Islet of Langerhans (tissue), 1 donor: ENCODE results near the gene HK3.

Experiments
- FAIRE-seq: peaks from one replicate; lab custom pipeline; 2011; peaks lifted over from hg19 to GRCh38; lab: Jason Lieb, UNC

The HK3 gene

DNA sequence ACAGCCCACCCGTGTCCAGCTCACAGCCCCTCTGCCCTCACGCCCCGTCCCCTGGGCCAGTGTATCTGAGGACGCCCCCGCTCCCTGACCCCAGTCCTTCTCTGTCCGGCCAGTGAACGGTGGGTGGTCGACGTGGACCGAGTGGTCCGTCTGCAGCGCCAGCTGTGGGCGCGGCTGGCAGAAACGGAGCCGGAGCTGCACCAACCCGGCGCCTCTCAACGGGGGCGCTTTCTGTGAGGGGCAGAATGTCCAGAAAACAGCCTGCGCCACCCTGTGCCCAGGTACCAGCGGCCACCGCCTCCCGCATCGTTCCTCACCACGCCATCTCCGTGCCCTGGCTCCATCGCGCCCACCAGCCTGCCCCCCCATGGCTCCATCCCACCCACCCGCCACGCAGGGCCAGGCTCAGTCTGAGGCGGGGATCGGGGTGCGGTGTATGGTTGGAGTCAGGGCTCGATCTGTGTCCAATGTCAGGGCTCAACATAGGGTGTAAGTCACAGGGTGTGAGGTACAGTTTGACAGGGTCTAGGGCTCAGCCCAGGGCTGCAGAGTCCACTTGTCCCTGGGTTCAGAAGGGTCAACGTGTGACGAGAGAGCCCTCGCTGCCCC is 29.5 kb downstream of the HK3 start:
- FAIRE-seq: no peak

DNA sequence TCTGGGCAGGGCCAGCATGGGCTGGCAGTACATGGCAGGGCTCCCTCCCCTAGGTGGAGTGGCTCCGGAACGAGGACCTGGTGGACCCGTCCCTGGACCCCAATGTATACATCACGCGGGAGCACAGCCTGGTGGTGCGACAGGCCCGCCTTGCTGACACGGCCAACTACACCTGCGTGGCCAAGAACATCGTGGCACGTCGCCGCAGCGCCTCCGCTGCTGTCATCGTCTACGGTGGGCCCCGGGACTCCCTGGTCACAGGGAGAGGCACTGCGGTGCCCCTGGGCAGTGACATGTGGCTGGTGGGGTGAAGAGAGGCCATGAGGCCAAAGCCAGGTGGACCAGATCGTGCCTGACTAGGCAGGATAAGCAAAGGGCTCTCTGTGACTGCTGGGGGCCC is 30.4 kb downstream of the HK3 start:
- no peak for FAIRE-seq

DNA sequence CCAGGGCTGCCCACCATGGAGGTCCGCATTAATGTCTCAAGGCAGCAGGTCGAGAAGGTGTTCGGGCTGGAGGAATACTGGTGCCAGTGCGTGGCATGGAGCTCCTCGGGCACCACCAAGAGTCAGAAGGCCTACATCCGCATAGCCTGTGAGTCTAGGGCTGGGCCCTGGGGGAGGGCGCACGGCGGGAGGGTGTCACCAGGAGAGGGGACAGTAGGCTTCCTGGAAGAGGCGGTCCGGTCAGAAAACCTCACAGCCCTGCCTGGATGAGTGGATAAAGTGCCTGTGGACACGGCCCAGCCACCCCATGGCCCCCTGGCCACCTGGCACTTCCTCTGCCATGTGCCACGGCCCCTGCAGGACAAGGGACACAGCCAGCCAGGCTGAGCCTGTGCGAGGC is 31.0 kb downstream of the HK3 start:
- no peak for FAIRE-seq

DNA sequence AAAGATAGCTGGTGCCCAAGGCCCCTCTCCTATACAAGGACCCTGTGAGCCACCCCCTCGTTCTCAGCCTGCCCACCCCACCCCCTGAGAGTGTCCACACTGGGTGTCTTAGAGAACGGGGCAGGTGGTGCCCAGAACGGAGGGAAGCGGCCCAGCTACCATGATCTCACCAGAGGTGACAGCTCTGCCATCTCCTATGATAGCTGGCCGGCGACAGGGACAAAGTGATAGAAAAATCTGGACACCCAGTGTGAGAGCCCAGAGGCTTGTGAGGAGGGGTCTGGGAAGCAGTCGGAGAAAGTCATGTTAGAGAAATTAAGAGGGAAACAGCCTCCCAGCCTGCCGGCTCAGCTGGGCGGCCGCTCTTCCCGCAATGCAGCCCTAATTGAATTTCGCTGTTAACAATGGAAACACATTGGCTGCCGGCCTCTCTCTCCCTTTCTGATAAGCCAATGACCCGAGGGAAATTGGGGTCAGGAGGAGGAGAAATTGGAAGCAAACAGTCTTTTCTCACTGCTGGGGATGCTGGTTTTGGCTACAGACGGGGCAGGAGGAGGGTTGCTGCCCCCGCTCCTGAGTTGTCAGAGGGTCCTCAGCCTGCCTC is 32.3 kb downstream of the HK3 start:
- FAIRE-seq: no peak

DNA sequence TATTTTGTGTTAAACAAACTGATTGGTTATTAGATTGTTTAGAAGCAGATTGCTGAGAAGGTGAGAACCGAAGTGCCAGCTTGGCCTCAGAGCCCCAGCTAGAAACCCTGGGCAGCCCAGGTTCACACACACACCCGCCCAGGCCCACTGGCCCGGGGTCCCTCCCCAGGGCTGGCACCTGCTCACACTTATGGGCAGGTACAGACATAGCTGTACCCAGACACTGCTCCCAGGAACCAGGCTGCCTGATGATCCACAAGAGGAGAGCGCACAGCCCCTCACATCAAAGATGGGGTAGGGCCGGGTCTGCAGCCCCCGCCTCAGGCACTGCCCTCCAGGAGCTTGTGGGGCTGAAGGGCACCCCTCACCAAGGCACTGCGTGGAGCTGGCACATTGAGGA is 33.2 kb downstream of the HK3 start:
- FAIRE-seq: no peak

GRCh38 chr5:176864755-176865154 is 34.4 kb downstream of the HK3 start:
- FAIRE-seq: no peak

GRCh38 chr5:176863765-176864098 is 35.4 kb downstream of the HK3 start:
- FAIRE-seq: no peak

- no peak for FAIRE-seq
These were observed 35.9 kb downstream of the HK3 start for GRCh38 chr5:176863041-176863764.

- no peak for FAIRE-seq
These were observed 36.7 kb downstream of the HK3 start for GRCh38 chr5:176862330-176862995.

DNA sequence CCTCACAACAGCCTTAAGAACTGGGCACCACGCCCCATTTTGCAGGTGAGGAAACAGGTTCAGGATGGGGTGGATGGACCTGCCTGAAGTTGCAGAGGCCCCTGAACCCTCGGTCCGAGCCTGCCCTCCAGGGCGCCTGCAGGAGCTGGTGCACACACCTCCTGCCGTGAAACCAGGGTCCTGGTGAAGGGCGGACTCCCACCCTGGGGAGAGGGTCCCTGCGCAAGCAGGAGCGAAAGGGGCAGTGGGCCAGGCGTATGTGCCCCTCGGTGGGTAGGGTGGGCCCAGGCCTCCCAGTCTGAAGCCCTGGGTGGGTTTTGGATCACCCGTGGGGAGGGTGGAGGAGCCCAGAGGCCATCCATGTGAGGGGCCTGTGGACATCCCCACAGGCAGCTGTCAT is 37.9 kb downstream of the HK3 start:
- FAIRE-seq: no peak

GRCh38 chr5:176860381-176860780 is 38.8 kb downstream of the HK3 start:
- FAIRE-seq: no peak

GRCh38 chr5:176859916-176860315 is 39.2 kb downstream of the HK3 start:
- no peak for FAIRE-seq

DNA sequence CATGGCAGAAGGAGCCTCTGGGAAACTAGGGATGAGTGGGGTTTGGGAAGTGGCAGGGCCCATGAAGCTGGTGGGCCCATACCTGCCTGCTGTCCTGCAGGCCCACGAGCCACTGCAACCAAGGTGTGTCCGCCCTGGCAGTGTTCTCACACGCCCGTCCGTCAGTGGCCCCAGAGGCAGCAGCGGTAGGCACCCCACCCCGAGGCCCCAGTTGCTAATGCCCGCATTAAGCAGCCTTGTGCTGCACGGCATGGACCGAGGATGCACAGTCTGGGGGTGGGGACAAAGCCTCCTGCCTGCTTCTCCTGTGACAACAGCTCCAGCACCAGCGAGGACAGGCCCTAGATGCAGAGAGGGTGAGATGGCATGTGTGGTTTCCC is 41.3 kb downstream of the HK3 start:
- FAIRE-seq: no peak

DNA sequence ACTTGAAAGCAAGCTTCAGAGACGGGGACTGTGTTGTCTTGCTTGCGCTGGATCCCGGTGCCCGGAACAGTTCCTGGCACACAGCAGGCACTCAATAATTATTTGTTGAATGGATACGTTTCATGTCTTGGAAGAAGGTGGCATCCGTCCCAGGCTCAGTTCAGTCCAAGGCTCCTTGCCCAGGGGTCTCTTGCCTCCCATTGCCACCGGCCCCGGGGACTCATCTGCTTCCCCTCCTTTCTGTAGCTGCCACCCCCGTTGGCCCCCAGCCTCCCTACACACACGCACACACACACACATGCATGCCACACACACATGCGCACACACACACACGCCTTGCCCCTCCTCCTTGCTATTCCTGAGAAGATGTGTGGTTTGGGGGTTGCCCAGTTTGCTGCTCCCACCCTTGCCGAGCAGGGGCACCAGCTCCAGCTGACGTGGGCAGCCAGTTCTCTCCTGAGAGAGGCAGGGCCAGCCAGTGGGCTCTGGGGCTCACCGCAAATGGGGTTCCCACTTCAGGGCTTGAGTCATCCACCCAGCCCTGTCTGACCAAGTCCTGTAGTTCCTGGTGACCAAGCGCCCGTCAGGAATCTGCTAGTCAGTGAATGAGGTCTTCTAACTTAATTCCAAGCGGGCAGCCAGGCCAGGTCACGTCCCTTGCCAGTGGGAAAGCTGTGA is 41.8 kb downstream of the HK3 start:
- FAIRE-seq: no peak

GRCh38 chr5:176856746-176857145 is 42.4 kb downstream of the HK3 start:
- no peak for FAIRE-seq

- FAIRE-seq: no peak
These were observed 43.5 kb downstream of the HK3 start for GRCh38 chr5:176855598-176855997.

DNA sequence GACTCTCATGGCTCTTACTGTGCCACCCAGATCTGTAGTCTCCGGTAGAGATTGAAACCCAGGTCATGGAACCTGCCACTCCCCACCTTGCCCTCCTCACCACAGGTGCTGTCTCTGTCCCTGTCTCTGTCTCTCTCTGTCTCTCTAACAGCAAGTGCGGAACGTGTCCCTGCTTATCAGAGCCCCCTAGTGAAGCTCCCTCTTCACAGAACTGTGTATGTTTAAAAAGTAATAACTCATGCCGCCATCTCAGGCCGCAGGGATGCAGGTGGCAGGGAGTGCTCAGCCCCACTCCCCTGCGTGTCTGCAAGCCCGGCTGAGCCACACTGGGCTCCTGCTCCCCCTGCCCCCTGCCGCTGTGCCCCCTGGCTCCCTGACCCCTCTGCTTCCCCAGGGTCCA is 45.0 kb downstream of the HK3 start:
- no peak for FAIRE-seq

DNA sequence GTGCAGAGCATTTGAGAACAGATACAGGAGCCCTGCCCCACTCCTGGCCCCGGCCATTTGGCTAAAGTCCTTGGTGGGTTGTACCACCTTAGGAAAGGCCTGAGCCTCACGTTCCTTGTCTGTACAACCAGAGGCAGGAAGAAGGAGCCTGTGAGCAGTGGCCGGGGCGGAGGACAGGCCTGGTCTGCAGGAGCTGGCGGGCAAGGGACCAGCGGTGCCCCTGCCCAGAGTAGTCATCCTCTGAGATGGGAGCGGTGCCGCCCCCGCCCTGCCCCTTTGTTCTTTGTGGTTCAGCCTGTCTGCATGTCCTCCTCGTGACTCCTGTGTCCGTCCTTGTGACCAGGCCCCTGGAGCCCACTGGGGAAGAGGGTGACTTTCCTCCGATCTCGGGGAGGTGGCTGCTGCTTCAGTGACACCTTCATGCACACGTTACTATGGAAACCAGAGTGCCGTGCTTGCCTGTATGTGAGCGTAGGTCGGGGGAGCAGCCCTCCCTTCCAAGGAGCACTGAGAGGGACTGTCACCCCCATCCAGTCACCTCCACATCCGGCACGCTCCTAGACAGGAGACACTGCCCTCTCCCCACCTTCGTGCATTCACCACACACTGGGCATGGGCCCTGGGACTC is 45.9 kb downstream of the HK3 start:
- no peak for FAIRE-seq

DNA sequence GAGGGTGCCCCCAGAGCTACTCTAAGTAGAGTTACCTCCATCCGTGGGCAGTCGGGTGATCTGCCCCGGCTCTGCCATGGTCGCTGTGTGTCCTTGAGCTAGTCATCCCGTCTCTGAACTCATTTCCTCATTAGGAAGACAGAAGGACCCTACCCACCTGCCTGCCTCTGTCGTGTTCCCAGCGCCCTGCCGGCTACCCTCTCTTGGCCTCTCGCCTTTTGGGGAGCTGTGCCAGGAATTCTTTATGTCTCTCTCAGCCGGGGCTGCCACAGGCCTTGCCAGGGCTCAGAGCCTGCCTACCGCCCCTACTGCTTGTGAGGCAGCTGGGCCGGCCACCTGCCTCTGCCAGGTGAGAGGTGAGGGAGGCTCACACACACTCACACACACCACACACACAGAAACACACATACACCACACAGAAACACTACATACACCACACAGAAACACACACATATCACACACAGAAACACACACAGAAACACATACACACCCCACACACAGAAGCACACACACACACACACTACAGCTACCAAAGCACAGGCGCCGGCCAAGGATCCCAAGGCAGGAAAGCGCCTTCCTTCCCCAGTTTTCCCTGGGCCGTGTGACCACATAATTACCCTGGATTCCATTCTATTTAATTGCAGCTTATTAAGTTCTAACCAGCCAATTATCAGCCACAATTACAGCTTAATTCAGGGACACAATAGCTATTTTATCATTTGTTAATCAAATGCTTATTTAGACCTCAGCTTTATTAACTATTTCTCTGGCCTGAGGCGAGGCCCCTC is 47.1 kb downstream of the HK3 start:
- no peak for FAIRE-seq

DNA sequence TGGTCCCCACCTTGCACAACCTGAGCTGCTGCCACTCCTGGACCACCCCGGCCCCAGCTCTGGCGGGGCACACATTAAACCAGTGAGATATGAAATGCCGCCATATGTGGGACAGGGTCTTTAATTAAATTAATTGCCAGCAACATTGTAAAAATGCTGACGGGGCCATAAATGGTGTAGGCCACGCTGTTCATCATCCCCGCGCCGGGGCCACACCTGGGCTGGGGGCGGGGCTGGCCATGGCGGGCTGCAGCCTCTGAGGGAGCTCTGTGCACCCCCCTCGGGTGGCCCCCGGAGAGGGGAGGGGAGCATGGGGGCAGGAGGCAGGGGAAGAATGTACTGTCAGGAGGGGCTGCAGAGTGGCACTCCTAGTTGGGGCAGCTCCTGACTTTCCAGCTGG is 47.8 kb downstream of the HK3 start:
- FAIRE-seq: no peak

DNA sequence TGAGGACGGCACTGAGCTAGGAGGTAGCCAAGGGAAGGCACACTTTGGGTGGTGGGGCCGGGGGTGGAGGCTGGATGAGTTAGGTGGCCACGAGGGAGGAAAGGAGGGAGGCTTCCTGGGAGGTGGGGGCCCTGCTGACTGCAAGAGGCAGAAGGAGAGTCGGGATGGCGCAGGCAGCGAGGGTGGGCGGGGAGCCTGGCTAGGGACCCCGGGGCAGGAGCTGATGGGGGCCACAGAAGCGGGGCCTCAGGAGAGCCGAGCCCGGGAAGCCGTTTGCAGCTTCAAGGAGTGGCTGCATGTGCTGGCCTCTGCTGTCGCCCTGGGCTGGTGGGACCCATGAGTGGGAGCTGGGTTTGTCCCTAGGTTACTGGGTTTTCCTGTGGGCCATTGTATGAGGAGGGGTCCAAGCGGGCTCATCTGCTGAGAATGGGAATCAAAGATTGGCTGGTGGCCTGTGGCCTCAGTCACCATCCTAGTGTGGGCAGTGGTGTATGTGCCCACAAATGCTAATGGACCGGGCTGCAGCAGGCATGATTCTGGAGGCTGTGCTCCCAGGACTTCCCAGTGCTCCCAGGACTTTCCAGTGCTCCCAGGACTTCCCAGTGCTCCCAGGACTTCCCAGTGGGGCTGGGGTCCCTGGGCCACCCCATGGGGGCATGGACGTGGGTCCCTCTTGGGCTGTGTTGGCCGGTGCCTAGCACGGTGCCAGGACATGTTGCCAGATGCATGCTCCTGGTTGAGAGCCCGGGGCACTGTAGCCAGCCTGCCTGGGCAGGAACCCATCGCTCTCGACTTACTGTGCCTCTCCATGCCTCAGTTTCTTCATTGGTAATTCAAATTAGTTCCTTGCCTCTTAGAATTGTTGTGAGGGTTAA is 48.5 kb downstream of the HK3 start:
- FAIRE-seq: no peak
